Mesenchymal stem cell (in vitro differentiated cells and primary cell): ENCODE measurements around the gene SAP130.

Source experiments
- DNase-seq: peaks from one replicate; pipeline ENCODE4 v3.0.0-alpha.2; 2013
- H2AFZ ChIP-seq: one replicate; pipeline ENCODE4 v1.6.1; 2013; ENCODE audit warnings: low read depth, mild to moderate bottlenecking, control low read depth, inconsistent platforms, low read length, moderate library complexity
- H2AK5ac ChIP-seq: 2 replicates; pipeline ENCODE4 v1.6.1; 2013; ENCODE audit warnings: low read length, moderate library complexity, mild to moderate bottlenecking, inconsistent platforms; ENCODE audit not compliant: severe bottlenecking
- H2BK120ac ChIP-seq: one replicate; pipeline ENCODE4 v1.6.1; 2013; ENCODE audit warnings: low read depth, mild to moderate bottlenecking, inconsistent platforms, low read length, moderate library complexity
- H2BK12ac ChIP-seq, 2 experiments: one replicate each; pipeline ENCODE4 v1.6.1; 2013; ENCODE audit warnings: inconsistent platforms in 2 of 2, low read length in 2 of 2, mild to moderate bottlenecking in 2 of 2, moderate library complexity in 2 of 2, control low read depth in 1 of 2
- H2BK15ac ChIP-seq: one replicate; pipeline ENCODE4 v1.6.1; 2013; ENCODE audit warnings: mild to moderate bottlenecking, low read depth, inconsistent platforms; ENCODE audit not compliant: poor library complexity, severe bottlenecking
- H2BK5ac ChIP-seq: 2 replicates; pipeline ENCODE4 v1.6.1; 2013; ENCODE audit warnings: low read depth, mild to moderate bottlenecking, low read length, control low read depth, inconsistent platforms; ENCODE audit not compliant: poor library complexity, severe bottlenecking
- H3K14ac ChIP-seq, 2 experiments: one replicate each; pipeline ENCODE4 v1.6.1; 2013; ENCODE audit warnings: inconsistent platforms in 2 of 2, low read length in 2 of 2, control low read depth in 1 of 2, mild to moderate bottlenecking in 1 of 2, moderate library complexity in 1 of 2
- H3K18ac ChIP-seq, 2 experiments: one replicate each; pipeline ENCODE4 v1.6.1; 2013; ENCODE audit warnings: inconsistent platforms in 2 of 2, low read length in 2 of 2, control low read depth in 1 of 2, low read depth in 1 of 2, mild to moderate bottlenecking in 1 of 2
- H3K23ac ChIP-seq, 2 experiments: one replicate each; pipeline ENCODE4 v1.6.1; 2013; ENCODE audit warnings: inconsistent platforms in 2 of 2, low read length in 2 of 2, mild to moderate bottlenecking in 2 of 2, moderate library complexity in 2 of 2, control low read depth in 1 of 2
- H3K27ac ChIP-seq: 2 replicates; pipeline ENCODE4 v1.5.1; 2013; ENCODE audit warnings: mild to moderate bottlenecking, moderate library complexity, low read length, control low read depth, inconsistent platforms; ENCODE audit not compliant: poor library complexity, severe bottlenecking
- H3K27me3 ChIP-seq, 2 experiments: 2 replicates each; pipeline versions ENCODE4 v1.6.1 to v1.7.0; 2013; ENCODE audit warnings: low read length in 2 of 2, mild to moderate bottlenecking in 2 of 2, moderate library complexity in 2 of 2, control low read depth in 1 of 2, inconsistent platforms in 1 of 2; ENCODE audit not compliant: control insufficient read depth in 1 of 2, insufficient read depth in 1 of 2
- H3K36me3 ChIP-seq, 2 experiments: 2 replicates each; pipeline versions ENCODE4 v1.6.1 to v1.7.0; 2013; ENCODE audit warnings: low read length in 2 of 2, control low read depth in 1 of 2, inconsistent platforms in 1 of 2, low read depth in 1 of 2, mild to moderate bottlenecking in 1 of 2; ENCODE audit not compliant: insufficient read depth in 2 of 2, control insufficient read depth in 1 of 2
- H3K4ac ChIP-seq, 2 experiments: one replicate each; pipeline ENCODE4 v1.6.1; 2013; ENCODE audit warnings: inconsistent platforms in 2 of 2, low read length in 2 of 2, mild to moderate bottlenecking in 2 of 2, moderate library complexity in 2 of 2, control low read depth in 1 of 2, low read depth in 1 of 2
- H3K4me1 ChIP-seq: 2 replicates; pipeline ENCODE4 v1.6.1; 2013; ENCODE audit warnings: low read depth, low read length, control low read depth; ENCODE audit not compliant: control insufficient read depth, insufficient read depth
- H3K4me2 ChIP-seq: 2 replicates; pipeline ENCODE4 v1.6.1; 2013; ENCODE audit warnings: low read length, mild to moderate bottlenecking, inconsistent platforms; ENCODE audit not compliant: poor library complexity, severe bottlenecking
- H3K4me3 ChIP-seq, 2 experiments: 2 replicates each; pipeline versions ENCODE4 v1.5.1 to v1.7.0; 2013; ENCODE audit warnings: low read length in 2 of 2, mild to moderate bottlenecking in 2 of 2, control low read depth in 1 of 2, low read depth in 1 of 2; ENCODE audit not compliant: insufficient read depth in 1 of 2
- H3K79me1 ChIP-seq: replicated peaks from 2 replicates; pipeline ENCODE4 v1.6.1; 2013; ENCODE audit warnings: mild to moderate bottlenecking, control low read depth, low read length, inconsistent platforms; ENCODE audit not compliant: poor library complexity, severe bottlenecking
- H3K9ac ChIP-seq: 2 replicates; pipeline ENCODE4 v1.7.0; 2013; ENCODE audit warnings: mild to moderate bottlenecking, low read length, moderate library complexity
- H3K9me3 ChIP-seq: 2 replicates; pipeline ENCODE4 v1.7.0; 2013; ENCODE audit warnings: mild to moderate bottlenecking, low read length; ENCODE audit not compliant: control insufficient read depth
- H4K8ac ChIP-seq: one replicate; pipeline ENCODE4 v1.6.1; 2013; ENCODE audit warnings: inconsistent platforms, mild to moderate bottlenecking, low read length, moderate library complexity
- H4K91ac ChIP-seq: one replicate; pipeline ENCODE4 v1.6.1; 2013; ENCODE audit warnings: mild to moderate bottlenecking, low read length, inconsistent platforms
- WGBS: methylation state at CpG from one replicate; pipeline ENCODE4 v1.1.7; 2013; ENCODE audit warnings: mixed read lengths; 5-methylcytosine and 5-hydroxymethylcytosine counted together

Gene SAP130

GRCh38 chr2:127941461-127941860, 86.4 kb downstream of the SAP130 start:
- H2BK120ac ChIP-seq: no peak overlapping the region
- H2AK5ac ChIP-seq: no peak overlapping the region
- no peaks in the 10 kb centered on the region for H3K79me1 ChIP-seq

GRCh38 chr2:127940641-127941040, 87.2 kb downstream of the SAP130 start:
- H3K9ac ChIP-seq: no peak overlapping the region
- H4K91ac ChIP-seq: no peak overlapping the region
- no peak overlapping the region for H4K8ac ChIP-seq
- no peak overlapping the region for H2AFZ ChIP-seq
- H2AK5ac ChIP-seq: no peak overlapping the region
- no peak overlapping the region for H3K4me2 ChIP-seq
- H3K79me1 ChIP-seq: no peaks in the 10 kb centered on the region
- H2BK15ac ChIP-seq: no peak overlapping the region
- no peak overlapping the region for H3K14ac ChIP-seq
- no peak for DNase-seq
- no peak overlapping the region for H3K23ac ChIP-seq
- H3K27ac ChIP-seq: no peak overlapping the region
- no peaks in the 10 kb centered on the region for H3K27me3 ChIP-seq
- H3K4ac ChIP-seq: no peak overlapping the region
- H3K18ac ChIP-seq: no peak overlapping the region
- no peak overlapping the region for H2BK12ac ChIP-seq
- H2BK5ac ChIP-seq: no peak overlapping the region
- 88% methylated on average over 12 of the region's 12 CpGs for WGBS
- no peak overlapping the region for H2BK120ac ChIP-seq
- peaks cover 29 to 54% of the 10 kb centered on the region in 2 experiments for H3K36me3 ChIP-seq
- no peaks in the 10 kb centered on the region for H3K4me1 ChIP-seq
- no peaks in the 10 kb centered on the region for H3K9me3 ChIP-seq
- H3K4me3 ChIP-seq: no peak overlapping the region

More at GRCh38 chr2:127941461-127941860, 86.4 kb downstream of the SAP130 start:
- Histone ChIP-seq H3K27me3 (no peaks in the 10 kb centered on the region), H3K9ac (no peak overlapping the region), H2BK5ac (no peak overlapping the region), H3K27ac (no peak overlapping the region), H3K4me2 (no peak overlapping the region), H2BK15ac (no peak overlapping the region), H3K36me3 (peaks cover 33 to 62% of the 10 kb centered on the region in 2 experiments), H3K4me1 (no peaks in the 10 kb centered on the region), H4K8ac (no peak overlapping the region), H4K91ac (no peak overlapping the region), H2BK12ac (no peak overlapping the region), H3K18ac (no peak overlapping the region), H3K4ac (no peak overlapping the region), H3K9me3 (no peaks in the 10 kb centered on the region), H3K14ac (no peak overlapping the region), H3K4me3 (no peak overlapping the region), H2AFZ (no peak overlapping the region), H3K23ac (no peak overlapping the region)
- WGBS: 98% methylated on average over 9 of the region's 9 CpGs
- no peak for DNase-seq

DNA sequence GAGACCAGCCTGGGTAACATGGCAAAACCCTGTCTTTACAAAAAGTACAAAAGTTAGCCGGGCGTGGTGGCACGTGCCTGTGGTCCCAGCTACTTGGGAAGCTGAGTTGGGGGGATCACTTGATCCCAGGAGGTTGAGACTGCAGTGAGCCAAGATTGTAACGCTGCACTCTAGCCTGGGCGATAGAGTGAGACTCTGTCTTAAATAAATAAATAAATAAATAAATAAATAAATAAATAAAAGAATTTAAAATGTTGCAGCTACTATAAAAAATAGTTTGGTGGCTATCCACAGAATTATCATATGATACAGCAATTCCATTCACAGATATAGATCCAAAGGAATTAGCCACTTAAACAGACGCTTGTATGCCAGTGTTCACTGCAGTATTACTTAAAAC, 92.5 kb downstream of the SAP130 start:
- H3K27me3 ChIP-seq: no peaks in the 10 kb centered on the region
- H3K36me3 ChIP-seq: peaks cover 1 to 3% of the 10 kb centered on the region in 2 experiments
- H3K27ac ChIP-seq: no peak overlapping the region
- no peak overlapping the region for H3K4me2 ChIP-seq
- no peak for DNase-seq
- no peak overlapping the region for H2AK5ac ChIP-seq
- no peak overlapping the region for H3K9ac ChIP-seq
- no peak overlapping the region for H3K4me3 ChIP-seq
- H3K79me1 ChIP-seq: no peaks in the 10 kb centered on the region
- no peak overlapping the region for H4K8ac ChIP-seq
- H3K4me1 ChIP-seq: no peaks in the 10 kb centered on the region
- no peak overlapping the region for H2AFZ ChIP-seq
- no peaks in the 10 kb centered on the region for H3K9me3 ChIP-seq
- H3K4ac ChIP-seq: no peak overlapping the region
- no peak overlapping the region for H3K14ac ChIP-seq
- WGBS: 96% methylated on average over 3 of the region's 6 CpGs
- no peak overlapping the region for H2BK15ac ChIP-seq
- H3K18ac ChIP-seq: no peak overlapping the region
- H2BK12ac ChIP-seq: no peak overlapping the region
- no peak overlapping the region for H4K91ac ChIP-seq
- no peak overlapping the region for H2BK120ac ChIP-seq
- no peak overlapping the region for H2BK5ac ChIP-seq
- H3K23ac ChIP-seq: no peak overlapping the region

- H2BK12ac ChIP-seq: no peak overlapping the region
- no peak overlapping the region for H2BK5ac ChIP-seq
- H3K79me1 ChIP-seq: no peaks in the 10 kb centered on the region
- no peak overlapping the region for H3K14ac ChIP-seq
- H4K91ac ChIP-seq: no peak overlapping the region
- no peak overlapping the region for H3K4me2 ChIP-seq
- H3K4me3 ChIP-seq: no peak overlapping the region
- no peak overlapping the region for H4K8ac ChIP-seq
- WGBS: 43% methylated on average over 4 of the region's 7 CpGs
- H3K4me1 ChIP-seq: no peaks in the 10 kb centered on the region
- no peak overlapping the region for H3K18ac ChIP-seq
- no peak overlapping the region for H2AK5ac ChIP-seq
- no peaks in the 10 kb centered on the region for H3K9me3 ChIP-seq
- H3K36me3 ChIP-seq: no peaks in the 10 kb centered on the region
- H3K9ac ChIP-seq: no peak overlapping the region
- H2BK15ac ChIP-seq: no peak overlapping the region
- no peak overlapping the region for H2AFZ ChIP-seq
- H3K27ac ChIP-seq: no peak overlapping the region
- peak; percentile 73 for DNase-seq
- no peak overlapping the region for H2BK120ac ChIP-seq
- no peak overlapping the region for H3K4ac ChIP-seq
- H3K27me3 ChIP-seq: no peaks in the 10 kb centered on the region
- H3K23ac ChIP-seq: no peak overlapping the region
Observed at GRCh38 chr2:127932199-127932876, 95.5 kb downstream of the SAP130 start.
